Keratinocyte (primary cell): ENCODE measurements around the gene YPEL3. TPM values are rescaled to one million over a fixed set of nuclear protein-coding genes. Genes with fewer than 3 reads are reported as not detected.

Experiments used
- DNase-seq: peaks from one replicate; pipeline ENCODE4 v3.0.0-alpha.2; 2011; ENCODE audit warnings: low read depth, missing footprints, low spot score
- FAIRE-seq: peaks from 2 replicates; lab custom pipeline; 2011; peaks lifted over from hg19 to GRCh38; lab: Jason Lieb, UNC
- H2AFZ ChIP-seq: 2 replicates; pipeline ENCODE4 v1.6.0; 2012; ENCODE audit warnings: low read length, control low read depth, inconsistent platforms; ENCODE audit not compliant: control insufficient read depth
- H3K27ac ChIP-seq: 2 replicates; pipeline ENCODE4 v1.5.1; 2011; ENCODE audit warnings: low read length; ENCODE audit not compliant: control insufficient read depth, insufficient read depth
- H3K27me3 ChIP-seq: 3 replicates; pipeline ENCODE4 v1.6.0; 2011; ENCODE audit warnings: low read length; ENCODE audit not compliant: control insufficient read depth, insufficient read depth; ENCODE audit errors: extremely low read depth
- H3K36me3 ChIP-seq, 2 experiments: 2 replicates in 1 of 2; 3 replicates in 1 of 2; pipeline ENCODE4 v1.5.1; 2011; ENCODE audit warnings: low read length in 2 of 2, mild to moderate bottlenecking in 1 of 2; ENCODE audit not compliant: control insufficient read depth in 2 of 2, insufficient read depth in 2 of 2; ENCODE audit errors: extremely low read depth in 1 of 2
- H3K4me1 ChIP-seq: 3 replicates; pipeline ENCODE4 v1.5.1; 2011; ENCODE audit warnings: low read length; ENCODE audit not compliant: control insufficient read depth, insufficient read depth; ENCODE audit errors: extremely low read depth
- H3K4me2 ChIP-seq: 3 replicates; pipeline ENCODE4 v1.6.0; 2011; ENCODE audit warnings: low read depth, low read length; ENCODE audit not compliant: control insufficient read depth, insufficient read depth; ENCODE audit errors: extremely low read depth
- H3K4me3 ChIP-seq, 3 experiments: fragments of 200-600 bp in 1 of 3; sonication (generic) in 1 of 3; 2 replicates in 2 of 3; 3 replicates in 1 of 3; pipeline ENCODE4 v1.5.1; 2011 to 2016; ENCODE audit warnings: low read length in 3 of 3, mild to moderate bottlenecking in 3 of 3, control low read depth in 2 of 3, inconsistent platforms in 1 of 3, low read depth in 1 of 3, mixed read lengths in 1 of 3, mixed run types in 1 of 3, moderate library complexity in 1 of 3; ENCODE audit not compliant: control insufficient read depth in 2 of 3, insufficient read depth in 2 of 3; ENCODE audit errors: extremely low read depth in 1 of 3
- H3K79me2 ChIP-seq: 2 replicates; pipeline ENCODE4 v1.6.0; 2012; ENCODE audit warnings: low read length; ENCODE audit not compliant: control insufficient read depth, insufficient read depth
- H3K9ac ChIP-seq: 3 replicates; pipeline ENCODE4 v1.6.0; 2011; ENCODE audit warnings: low read length; ENCODE audit not compliant: control insufficient read depth, insufficient read depth; ENCODE audit errors: extremely low read depth
- H3K9me1 ChIP-seq: 3 replicates; pipeline ENCODE4 v1.6.0; 2011; ENCODE audit warnings: low read length; ENCODE audit not compliant: control insufficient read depth, insufficient read depth; ENCODE audit errors: extremely low read depth
- H3K9me3 ChIP-seq: 2 replicates; pipeline ENCODE4 v1.5.1; 2012; ENCODE audit warnings: low read depth, low read length; ENCODE audit not compliant: control insufficient read depth
- H4K20me1 ChIP-seq: 3 replicates; pipeline ENCODE4 v1.6.0; 2011; ENCODE audit warnings: low read length; ENCODE audit not compliant: control insufficient read depth, insufficient read depth; ENCODE audit errors: extremely low read depth
- CTCF ChIP-seq, 3 experiments: IDR thresholded peaks in 1 of 3; conservative IDR thresholded peaks in 1 of 3; optimal IDR thresholded peaks in 1 of 3; 2 replicates in 2 of 3; 3 replicates in 1 of 3; pipeline versions ENCODE3 to v1.5.1; 2011; ENCODE audit warnings: low read length in 3 of 3, mild to moderate bottlenecking in 3 of 3, moderate library complexity in 2 of 3, control low read depth in 1 of 3, inconsistent platforms in 1 of 3; ENCODE audit not compliant: insufficient read depth in 2 of 3; ENCODE audit errors: extremely low read depth in 1 of 3
- EZH2 ChIP-seq: IDR thresholded peaks from one replicate; pipeline ENCODE4 v1.6.1; 2012; ENCODE audit warnings: inconsistent platforms, mild to moderate bottlenecking, low read length, moderate library complexity
- dilution Hi-C: fragments of 300-500 bp; cut with MboI; formaldehyde crosslinking; loops from one replicate; pipeline ENCODE4 v1.7.0; 2020; ENCODE audit warnings: low sequenced_read_pairs; ENCODE audit not compliant: extremely low pct_ligation_motif_present
- polyA plus RNA-seq, 5 experiments: library from polyadenylated mRNA; depleted of rRNA in 3 of 5; stranded (reverse) in 3 of 5; stranded (forward) in 1 of 5; unstranded in 1 of 5; fragments of >200 nt; gene quantifications; 1 replicate in 1 of 5; 2 replicates in 3 of 5; 3 replicates in 1 of 5; pipeline versions ENCODE4 v1.2.1 to v1.2.3, GENCODE V29; 2011 to 2012; ENCODE audit warnings: missing spikeins in 2 of 5, low read depth in 1 of 5, low replicate concordance in 1 of 5

YPEL3 gene
- polyA plus RNA-seq, 1 donor (not counting 4 experiments of a cell fraction or from before 2014, with no cell fraction given): 13.5 TPM

- DNase-seq (no peak), FAIRE-seq (no peak)
- Histone ChIP-seq H3K36me3 (peaks cover 0 to 4% of the 10 kb centered on the region in 2 experiments), H3K4me3 (no peak overlapping the region), H4K20me1 (no peaks in the 10 kb centered on the region), H3K9me1 (no peaks in the 10 kb centered on the region), H2AFZ (no peak overlapping the region), H3K4me1 (peaks cover 10% of the 10 kb centered on the region), H3K27ac (no peak overlapping the region), H3K9ac (no peak overlapping the region), H3K4me2 (no peak overlapping the region), H3K79me2 (no peaks in the 10 kb centered on the region), H3K27me3 (no peaks in the 10 kb centered on the region), H3K9me3 (no peaks in the 10 kb centered on the region)
- dilution Hi-C loops: no loop called here
- TF ChIP-seq CTCF (optimal IDR thresholded peaks at IDR 0.05 in 1 of 3, IDR thresholded peaks at IDR 0.05 in 1 of 3, conservative IDR thresholded peaks at IDR 0.05 in 1 of 3; ENCODE audit: extremely low read depth in 1 of 3, insufficient read depth in 2 of 3, low read length in 3 of 3) (no peak), EZH2 (no peak)
These were observed 21.8 kb upstream of the YPEL3 start for GRCh38 chr16:30117768-30118167.

GRCh38 chr16:30116291-30117207 lies 20.5 kb upstream of the YPEL3 start:
- TF ChIP-seq CTCF (optimal IDR thresholded peaks at IDR 0.05 in 1 of 3, IDR thresholded peaks at IDR 0.05 in 1 of 3, conservative IDR thresholded peaks at IDR 0.05 in 1 of 3; ENCODE audit: extremely low read depth in 1 of 3, insufficient read depth in 2 of 3, low read length in 3 of 3) (no peak), EZH2 (no peak)

More at GRCh38 chr16:30116291-30117207, 20.5 kb upstream of the YPEL3 start:
- Histone ChIP-seq H3K4me3 (no peak overlapping the region), H3K4me1 (peaks cover 10% of the 10 kb centered on the region), H2AFZ (no peak overlapping the region), H3K4me2 (no peak overlapping the region), H3K79me2 (no peaks in the 10 kb centered on the region), H3K27me3 (no peaks in the 10 kb centered on the region), H3K36me3 (peaks cover 0 to 7% of the 10 kb centered on the region in 2 experiments), H3K9me1 (no peaks in the 10 kb centered on the region), H3K9ac (no peak overlapping the region), H4K20me1 (no peaks in the 10 kb centered on the region), H3K27ac (no peak overlapping the region), H3K9me3 (no peaks in the 10 kb centered on the region)
- dilution Hi-C loops: no loop called here
- FAIRE-seq (no peak), DNase-seq (no peak)
